ENCODE measurements around the gene SYCE3.
A peak's percentile ranks its signal among the peaks of the same experiment; 100 is the strongest.

SYCE3 gene

GRCh38 chr22:50525104-50525857 lies 37.4 kb downstream of the SYCE3 start, which contains the start of gene SCO2 (continued):
- peak; percentile 78; the same call in 1 of the 2 replicates for TF ChIP-seq ZNF692 (tag by site-specific recombination; IDR thresholded peaks at IDR 0.05)
- peak; percentile 72; the same call in 1 of the 2 replicates for TF ChIP-seq ZNF600 (tag by site-specific recombination; IDR thresholded peaks at IDR 0.05)
- TF ChIP-seq INSM2 (tag by site-specific recombination; IDR thresholded peaks at IDR 0.05) = 0 out of 2 replicates have a peak, but pooled peaks have one; percentile 12
- peak; percentile 76 for TF ChIP-seq ZBTB7A (tag by site-specific recombination; IDR thresholded peaks at IDR 0.05; ENCODE audit: low read depth)
- TF ChIP-seq BCL11B (tag by site-specific recombination; IDR thresholded peaks at IDR 0.05; ENCODE audit: low read depth) = peak; percentile 88
- TF ChIP-seq ZNF514 (tag by site-specific recombination; IDR thresholded peaks at IDR 0.05) = no peak
- no peak for TF ChIP-seq ZNF26 (tag by site-specific recombination; IDR thresholded peaks at IDR 0.05)
- no peak for TF ChIP-seq HOXA7 (CRISPR knock-in tag; IDR thresholded peaks at IDR 0.05; ENCODE audit: borderline replicate concordance)
- TF ChIP-seq TCF7L2 (IDR thresholded peaks at IDR 0.05; ENCODE audit: borderline replicate concordance, low read depth, low read length) = no peak
- 0 out of 2 replicates have a peak, but pooled peaks have one; percentile 19 for TF ChIP-seq HOXD13 (CRISPR knock-in tag; IDR thresholded peaks at IDR 0.05; ENCODE audit: borderline replicate concordance)
- TF ChIP-seq REPIN1 (tag by site-specific recombination; IDR thresholded peaks at IDR 0.05; ENCODE audit: low read depth) = 0 out of 2 replicates have a peak, but pooled peaks have one; percentile 30
- TF ChIP-seq ZBTB17 (tag by site-specific recombination; IDR thresholded peaks at IDR 0.05) = peak; percentile 58
- TF ChIP-seq REST (tag by site-specific recombination; IDR thresholded peaks at IDR 0.05) = no peak
- TF ChIP-seq KLF8 (tag by site-specific recombination; IDR thresholded peaks at IDR 0.05) = peak; percentile 80
- TF ChIP-seq CTCF (tag by site-specific recombination; IDR thresholded peaks at IDR 0.05) = peak; percentile 17; the same call in 1 of the 2 replicates
- TF ChIP-seq ZNF248 (tag by site-specific recombination; IDR thresholded peaks at IDR 0.05) = no peak
- TF ChIP-seq PRDM2 (tag by site-specific recombination; IDR thresholded peaks at IDR 0.05; ENCODE audit: borderline replicate concordance) = no peak
- TF ChIP-seq ZNF114 (tag by site-specific recombination; IDR thresholded peaks at IDR 0.05) = no peak
- TF ChIP-seq ZFP37 (tag by site-specific recombination; IDR thresholded peaks at IDR 0.05) = peak; percentile 81
- TF ChIP-seq ATF2 (tag by site-specific recombination; IDR thresholded peaks at IDR 0.05; ENCODE audit: low read depth) = no peak
